Thyroid gland (tissue), 4 donors: ENCODE measurements around the gene CEBPG. TPM values are rescaled to one million over a fixed set of nuclear protein-coding genes. Genes with fewer than 3 reads are reported as not detected.

Experiments used
- DNase-seq, 2 donors: peaks; one replicate each; pipeline ENCODE4 v3.0.0-alpha.2; 2019
- H3K27ac ChIP-seq, 3 donors: fragments of 200-600 bp; sonication (generic); 1 replicate in 2 of 3; 2 replicates in 1 of 3; pipeline ENCODE4 v1.5.1; 2016 to 2019; ENCODE audit warnings: mild to moderate bottlenecking in 1 of 3, moderate library complexity in 1 of 3
- H3K27me3 ChIP-seq: fragments of 200-600 bp; sonication (generic); one replicate; pipeline ENCODE4 v1.5.1; 2019
- H3K36me3 ChIP-seq, 2 donors: fragments of 200-600 bp; sonication (generic); one replicate each; pipeline ENCODE4 v1.5.1; 2016 to 2019
- H3K4me1 ChIP-seq, 2 donors: fragments of 200-600 bp; sonication (generic); one replicate each; pipeline ENCODE4 v1.5.1; 2017 to 2019
- H3K4me3 ChIP-seq, 3 donors: fragments of 200-600 bp; sonication (generic); replicated peaks in 1 of 3; 1 replicate in 2 of 3; 2 replicates in 1 of 3; pipeline ENCODE4 v1.5.1; 2016; ENCODE audit warnings: mild to moderate bottlenecking in 1 of 3
- H3K9me3 ChIP-seq: fragments of 200-600 bp; sonication (generic); one replicate; pipeline ENCODE4 v1.5.1; 2017
- POLR2A ChIP-seq, 2 donors: fragments of 450-650 bp; IDR thresholded peaks; one replicate each; pipeline ENCODE4 v1.6.1; 2017; ENCODE audit warnings: antibody characterized with exemption in 2 of 2, mild to moderate bottlenecking in 2 of 2, moderate library complexity in 1 of 2
- WGBS, 2 donors: methylation state at CpG; one replicate each; pipeline ENCODE4 v1.1.5; 2017; 5-methylcytosine and 5-hydroxymethylcytosine counted together
- intact Hi-C: fragments of 100-400 bp; cut with DNase I; formaldehyde crosslinking; loops from one replicate; pipeline ENCODE4 v1.15.1; 2023
- total RNA-seq, 4 donors: library from RNA; depleted of rRNA; stranded (reverse); fragments of >200 nt; gene quantifications; one replicate each; pipeline ENCODE4 v1.2.3, GENCODE V29; 2016
- TF ChIP-seq, protein P1 (sequence below), 6 experiments: fragments of 200-600 bp in 3 of 6; fragments of 450-650 bp in 3 of 6; sonication (generic) in 3 of 6; IDR thresholded peaks; one replicate each; pipeline ENCODE4 v1.5.1; 2016 to 2019; ENCODE audit warnings: antibody characterized with exemption in 6 of 6, mild to moderate bottlenecking in 2 of 6, inconsistent platforms in 1 of 6, moderate library complexity in 1 of 6

Gene CEBPG
- total RNA-seq, 4 donors from 2014 or later: 19.8 to 33.8 (median 26.7) TPM

DNA sequence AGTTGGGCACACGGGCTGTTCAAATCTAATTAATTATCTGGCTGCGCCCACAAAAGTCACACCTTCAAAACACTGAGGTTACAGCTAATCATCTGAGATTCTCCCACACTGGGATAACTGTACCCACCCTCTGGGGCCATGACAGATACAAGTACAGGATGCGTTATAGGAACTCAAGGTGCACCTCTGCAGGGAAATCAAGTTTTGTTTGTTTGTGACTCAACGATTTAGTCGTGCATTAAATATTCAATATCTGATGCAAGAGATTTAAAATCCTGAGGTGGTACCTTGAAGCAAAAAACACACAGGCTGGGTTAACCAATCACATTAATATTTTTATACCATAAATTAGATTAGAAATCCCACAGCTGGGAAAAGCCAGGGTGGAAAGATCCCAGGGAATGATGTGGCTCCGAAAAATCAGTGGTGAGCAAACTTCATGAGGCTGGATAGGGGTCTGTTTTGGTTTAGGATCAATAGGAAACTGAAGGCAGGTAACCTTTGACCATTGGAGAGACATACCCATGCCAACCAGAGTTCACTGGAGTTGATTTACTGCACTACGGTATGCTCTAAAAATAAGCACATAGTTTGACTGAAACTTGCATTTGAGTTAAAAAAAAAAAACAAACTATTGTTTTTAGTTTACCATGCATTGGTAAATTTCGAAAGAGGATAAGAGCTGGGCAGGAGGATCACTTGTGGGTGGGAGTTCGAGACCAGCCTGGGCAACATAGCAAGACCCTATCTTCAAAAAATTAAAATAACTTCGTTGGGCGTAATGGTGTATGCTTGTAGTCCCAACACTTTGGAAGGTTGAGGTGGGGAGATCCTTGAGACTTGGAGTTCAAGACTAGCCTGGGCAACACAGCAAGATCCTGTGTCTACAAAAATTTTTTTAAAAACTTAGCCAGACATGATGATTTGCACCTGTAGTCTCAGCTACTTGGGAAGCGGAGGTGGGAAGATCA is 23.9 kb upstream of the CEBPG start:
- Histone ChIP-seq H3K27me3 (no peaks in the 10 kb centered on the region), H3K9me3 (no peaks in the 10 kb centered on the region), H3K36me3 (no peaks in the 10 kb centered on the region), H3K4me1 (peaks cover 0 to 11% of the 10 kb centered on the region in 2 donors), H3K27ac (no peak overlapping the region), H3K4me3 (no peak overlapping the region)
- WGBS, 2 donors: 87 to 91% methylated on average over 12 of the region's 12 CpGs
- no peak for DNase-seq
- no peak for TF ChIP-seq POLR2A (IDR thresholded peaks at IDR 0.05)
- TF ChIP-seq, protein P1, sequence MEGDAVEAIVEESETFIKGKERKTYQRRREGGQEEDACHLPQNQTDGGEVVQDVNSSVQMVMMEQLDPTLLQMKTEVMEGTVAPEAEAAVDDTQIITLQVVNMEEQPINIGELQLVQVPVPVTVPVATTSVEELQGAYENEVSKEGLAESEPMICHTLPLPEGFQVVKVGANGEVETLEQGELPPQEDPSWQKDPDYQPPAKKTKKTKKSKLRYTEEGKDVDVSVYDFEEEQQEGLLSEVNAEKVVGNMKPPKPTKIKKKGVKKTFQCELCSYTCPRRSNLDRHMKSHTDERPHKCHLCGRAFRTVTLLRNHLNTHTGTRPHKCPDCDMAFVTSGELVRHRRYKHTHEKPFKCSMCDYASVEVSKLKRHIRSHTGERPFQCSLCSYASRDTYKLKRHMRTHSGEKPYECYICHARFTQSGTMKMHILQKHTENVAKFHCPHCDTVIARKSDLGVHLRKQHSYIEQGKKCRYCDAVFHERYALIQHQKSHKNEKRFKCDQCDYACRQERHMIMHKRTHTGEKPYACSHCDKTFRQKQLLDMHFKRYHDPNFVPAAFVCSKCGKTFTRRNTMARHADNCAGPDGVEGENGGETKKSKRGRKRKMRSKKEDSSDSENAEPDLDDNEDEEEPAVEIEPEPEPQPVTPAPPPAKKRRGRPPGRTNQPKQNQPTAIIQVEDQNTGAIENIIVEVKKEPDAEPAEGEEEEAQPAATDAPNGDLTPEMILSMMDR (IDR thresholded peaks at IDR 0.05): no peak
- intact Hi-C loops: no loop called here

DNA sequence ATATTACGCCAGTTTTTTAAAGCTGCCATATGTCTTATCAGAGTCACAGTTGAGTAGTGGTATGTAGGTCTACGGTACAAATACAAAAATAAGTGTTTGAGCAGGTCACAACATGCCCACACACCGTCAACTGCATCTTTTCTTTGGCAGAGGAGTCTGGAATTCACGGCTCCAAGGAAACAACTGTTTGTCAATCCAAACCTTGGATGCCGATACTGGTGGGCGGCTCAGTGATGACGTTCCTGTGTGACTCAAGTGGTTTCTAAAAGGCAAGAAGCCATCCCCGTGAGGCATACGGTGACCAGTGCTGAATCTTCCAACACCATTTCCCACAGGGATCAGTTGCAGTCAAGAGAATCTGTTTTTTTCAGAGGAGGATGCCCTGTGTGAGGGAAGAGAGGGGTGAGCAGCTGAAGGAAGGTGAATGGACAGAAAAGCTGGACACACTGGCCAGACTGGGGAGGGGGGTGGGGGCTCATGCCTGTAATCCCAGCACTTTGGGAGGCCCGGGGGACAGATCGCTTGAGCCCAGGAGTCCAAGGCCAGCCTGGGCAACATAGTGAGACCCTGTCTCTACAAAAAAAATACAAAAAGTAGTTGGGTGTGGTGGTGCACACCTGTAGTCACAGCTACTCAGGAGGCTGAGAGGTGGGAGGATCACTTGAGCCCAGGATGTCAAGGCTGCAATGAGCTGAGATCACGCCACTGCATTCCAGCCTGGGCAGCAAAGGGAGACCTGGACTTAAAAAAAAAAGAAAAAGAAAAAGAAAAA is 22.8 kb upstream of the CEBPG start:
- Histone ChIP-seq H3K4me1 (peaks cover 0 to 11% of the 10 kb centered on the region in 2 donors), H3K36me3 (no peaks in the 10 kb centered on the region), H3K9me3 (no peaks in the 10 kb centered on the region), H3K27me3 (no peaks in the 10 kb centered on the region), H3K27ac (no peak overlapping the region), H3K4me3 (no peak overlapping the region)
- TF ChIP-seq, protein P1 (IDR thresholded peaks at IDR 0.05): no peak
- TF ChIP-seq POLR2A (IDR thresholded peaks at IDR 0.05): no peak
- DNase-seq: no peak
- WGBS, 2 donors: 75 to 87% methylated on average over 12 of the region's 12 CpGs
- intact Hi-C loops: no loop called here

DNA sequence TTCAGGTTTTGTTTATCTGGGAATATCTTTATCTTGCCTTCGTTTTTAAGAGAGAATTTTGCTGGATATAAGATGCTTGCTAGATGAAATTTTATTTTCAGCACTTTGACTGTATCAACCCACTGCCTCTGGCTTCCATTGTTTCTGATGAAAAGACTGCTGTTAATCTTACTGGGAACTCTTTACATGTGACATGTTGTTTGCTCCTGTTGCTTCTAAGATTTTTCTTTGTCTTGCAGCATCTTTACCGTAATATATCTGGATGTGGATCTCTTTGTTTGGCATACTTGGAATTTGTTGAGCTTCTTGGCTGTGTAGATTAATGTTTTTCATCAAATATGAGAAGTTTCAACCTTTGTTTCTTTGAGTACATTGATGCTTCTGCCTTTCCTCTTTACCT is 18.0 kb upstream of the CEBPG start:
- no peak for DNase-seq
- no peaks in the 10 kb centered on the region for H3K9me3 ChIP-seq
- H3K27me3 ChIP-seq: no peaks in the 10 kb centered on the region
- H3K4me3 ChIP-seq: no peak overlapping the region
- no peaks in the 10 kb centered on the region for H3K36me3 ChIP-seq
- no peaks in the 10 kb centered on the region for H3K4me1 ChIP-seq
- WGBS, 2 donors: 76 to 87% methylated on average over 2 of the region's 2 CpGs
- no peak overlapping the region for H3K27ac ChIP-seq
- TF ChIP-seq, protein P1 (IDR thresholded peaks at IDR 0.05): no peak
- TF ChIP-seq POLR2A (IDR thresholded peaks at IDR 0.05): no peak
- intact Hi-C loops: no loop called here

DNA sequence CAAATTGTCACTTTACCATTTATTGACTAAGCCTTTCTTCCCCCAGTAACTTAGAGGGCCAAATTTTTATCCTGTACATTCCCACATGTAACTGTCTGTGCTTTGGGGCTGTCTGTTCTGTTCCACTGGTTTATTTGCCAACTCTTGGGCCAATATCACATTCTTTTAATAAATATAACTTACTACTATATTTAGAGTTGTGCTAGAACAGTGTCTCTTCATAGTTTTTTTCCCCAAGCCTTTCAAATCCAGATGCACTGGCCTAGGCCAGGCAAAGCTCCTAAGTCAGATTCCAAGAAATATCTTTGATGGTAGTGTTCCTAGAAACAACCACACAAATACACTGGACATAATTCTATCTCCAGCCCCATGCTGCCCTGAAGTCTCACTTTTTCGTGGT is 16.0 kb upstream of the CEBPG start:
- H3K27me3 ChIP-seq: no peaks in the 10 kb centered on the region
- no peaks in the 10 kb centered on the region for H3K36me3 ChIP-seq
- TF ChIP-seq POLR2A (IDR thresholded peaks at IDR 0.05): no peak
- TF ChIP-seq, protein P1 (IDR thresholded peaks at IDR 0.05): no peak
- H3K27ac ChIP-seq: no peak overlapping the region
- 57 to 67% methylated on average over 1 of the region's 1 CpG for WGBS, 2 donors
- intact Hi-C loops: no loop called here
- H3K9me3 ChIP-seq: no peaks in the 10 kb centered on the region
- no peaks in the 10 kb centered on the region for H3K4me1 ChIP-seq
- no peak overlapping the region for H3K4me3 ChIP-seq
- no peak for DNase-seq
